ENCODE measurements around the gene CUL7.

DNA sequence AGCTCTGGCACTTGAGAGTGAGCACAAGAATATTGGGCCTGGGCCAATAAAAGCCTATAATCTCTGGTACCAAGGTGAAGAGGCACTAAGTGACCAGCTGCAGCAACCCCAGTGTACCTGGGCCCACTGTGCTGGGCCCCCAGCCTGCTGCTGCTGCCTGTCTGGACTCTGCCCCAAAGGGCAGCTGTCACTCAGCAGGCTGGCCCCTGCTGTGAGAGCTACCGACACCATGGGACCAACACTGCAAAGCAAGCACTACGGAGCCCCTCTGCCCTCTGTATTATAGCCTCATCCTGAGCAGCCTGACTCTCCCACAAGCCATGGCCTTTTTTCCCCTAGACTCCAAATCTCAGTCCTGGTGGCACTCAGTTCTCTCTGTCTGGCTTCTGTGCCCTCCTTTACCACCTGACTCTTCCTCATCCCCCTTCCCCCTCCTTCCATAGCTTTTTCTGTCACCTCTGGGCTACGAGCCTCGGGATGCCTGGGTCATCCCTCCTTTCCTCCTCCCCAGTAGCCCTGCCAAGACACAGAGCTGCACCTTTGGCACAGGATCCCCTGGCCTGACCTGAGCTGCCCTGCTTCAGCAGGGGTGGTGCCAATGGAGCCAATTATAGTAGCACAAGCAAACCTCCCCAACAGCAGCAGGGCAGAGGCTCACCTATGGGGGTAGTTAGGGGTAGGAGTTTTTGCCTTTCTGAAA is 18.0 kb downstream of the CUL7 start:
- TF ChIP-seq, protein P1, sequence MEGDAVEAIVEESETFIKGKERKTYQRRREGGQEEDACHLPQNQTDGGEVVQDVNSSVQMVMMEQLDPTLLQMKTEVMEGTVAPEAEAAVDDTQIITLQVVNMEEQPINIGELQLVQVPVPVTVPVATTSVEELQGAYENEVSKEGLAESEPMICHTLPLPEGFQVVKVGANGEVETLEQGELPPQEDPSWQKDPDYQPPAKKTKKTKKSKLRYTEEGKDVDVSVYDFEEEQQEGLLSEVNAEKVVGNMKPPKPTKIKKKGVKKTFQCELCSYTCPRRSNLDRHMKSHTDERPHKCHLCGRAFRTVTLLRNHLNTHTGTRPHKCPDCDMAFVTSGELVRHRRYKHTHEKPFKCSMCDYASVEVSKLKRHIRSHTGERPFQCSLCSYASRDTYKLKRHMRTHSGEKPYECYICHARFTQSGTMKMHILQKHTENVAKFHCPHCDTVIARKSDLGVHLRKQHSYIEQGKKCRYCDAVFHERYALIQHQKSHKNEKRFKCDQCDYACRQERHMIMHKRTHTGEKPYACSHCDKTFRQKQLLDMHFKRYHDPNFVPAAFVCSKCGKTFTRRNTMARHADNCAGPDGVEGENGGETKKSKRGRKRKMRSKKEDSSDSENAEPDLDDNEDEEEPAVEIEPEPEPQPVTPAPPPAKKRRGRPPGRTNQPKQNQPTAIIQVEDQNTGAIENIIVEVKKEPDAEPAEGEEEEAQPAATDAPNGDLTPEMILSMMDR (IDR thresholded peaks at IDR 0.05): no peak
- no peak for TF ChIP-seq POLR2A (IDR thresholded peaks at IDR 0.05)
